Fibroblast of upper back skin (primary cell): ENCODE measurements around the gene CCHCR1.

Experiments
- DNase-seq: peaks from one replicate; pipeline ENCODE4 v3.0.0-alpha.2; 2013

Gene CCHCR1

DNA sequence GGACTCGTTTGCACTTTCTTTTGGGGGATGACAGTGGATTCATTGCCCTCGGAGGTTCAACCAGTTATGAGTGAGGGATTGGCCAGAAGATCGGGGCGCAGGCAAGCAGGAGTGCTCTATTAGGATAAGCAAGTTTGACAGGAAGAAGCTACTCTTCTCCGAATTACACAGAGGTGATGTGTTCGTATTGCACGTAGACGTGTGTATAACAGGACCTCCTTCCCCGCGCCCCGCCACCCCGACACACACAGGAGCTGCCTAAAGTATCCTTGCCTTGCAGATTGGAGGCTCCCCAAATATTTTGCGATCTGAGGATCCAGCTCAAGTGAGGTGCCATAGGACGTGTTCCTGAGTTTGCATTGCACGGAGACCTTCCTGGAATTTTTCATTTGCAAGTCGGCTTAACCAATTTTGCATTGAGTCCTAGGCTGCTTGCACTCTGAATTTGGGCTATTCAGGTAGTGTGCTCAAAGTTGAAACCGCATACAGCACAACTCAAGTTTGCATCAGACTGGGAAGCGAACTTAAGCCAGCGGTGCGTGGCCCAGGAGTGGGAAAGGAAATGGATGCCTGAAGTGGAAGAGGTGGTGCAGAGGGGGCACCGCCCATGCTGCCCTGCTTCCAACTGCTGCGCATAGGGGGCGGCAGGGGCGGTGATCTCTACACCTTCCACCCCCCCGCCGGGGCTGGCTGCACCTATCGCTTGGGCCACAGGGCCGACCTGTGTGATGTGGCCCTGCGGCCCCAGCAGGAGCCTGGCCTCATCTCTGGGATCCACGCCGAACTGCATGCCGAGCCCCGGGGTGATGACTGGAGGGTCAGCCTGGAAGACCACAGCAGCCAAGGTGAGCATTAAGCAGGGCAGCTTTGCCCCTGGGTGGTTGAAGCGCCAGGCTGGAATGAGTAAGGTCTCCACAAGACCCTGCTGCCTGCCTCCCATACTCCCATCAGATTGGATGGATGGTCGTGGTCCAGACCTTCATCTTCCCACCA lies 1.6 kb upstream of the CCHCR1 start:
- DNase-seq, result no peak

DNA sequence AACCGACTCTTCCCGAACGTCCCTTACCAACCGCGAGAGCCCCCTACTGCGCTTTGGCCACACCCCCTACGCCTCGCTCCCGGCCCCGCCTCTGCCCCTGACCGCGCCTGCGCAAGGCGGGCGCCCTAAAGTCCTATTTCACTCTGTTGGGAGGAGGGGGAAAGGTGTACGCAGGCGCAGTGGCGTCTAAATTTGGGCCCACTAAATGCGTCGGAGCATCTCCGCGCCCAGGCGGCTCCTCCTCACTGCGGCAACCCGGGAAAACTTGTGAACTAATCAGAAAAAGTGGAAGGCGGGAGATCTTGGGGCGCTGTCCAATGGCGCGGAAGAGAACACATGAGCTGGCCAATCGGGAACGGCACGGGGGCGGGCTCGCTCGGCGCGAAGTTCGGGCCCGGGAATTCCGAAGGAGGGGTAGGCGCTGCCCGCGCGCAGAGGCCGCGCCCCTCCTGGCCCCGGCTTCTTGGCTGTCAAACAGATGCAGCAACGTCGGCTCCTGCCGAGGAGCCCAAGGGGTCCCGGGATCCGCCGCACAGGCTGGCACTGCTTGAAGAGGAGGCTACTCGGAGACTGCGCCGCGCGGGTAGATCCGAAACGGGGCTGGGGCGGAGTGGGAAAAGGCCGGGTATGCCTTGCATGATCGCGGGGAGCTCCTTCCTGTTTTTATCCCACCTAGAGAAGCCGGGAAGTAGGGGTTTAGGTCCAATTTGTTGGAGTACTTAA lies 699 bp upstream of the CCHCR1 start, which contains the start of gene TCF19:
TSS of gene TCF19 (plus strand) at position 450 of the 723 bp plus-strand sequence. CDS start 881 bp downstream, outside the sequence.
- DNase-seq, result peak; percentile 100

GRCh38 chr6:31156641-31157040 lies 961 bp downstream of the CCHCR1 start:
- DNase-seq, result no peak

GRCh38 chr6:31154436-31154835 lies 3.2 kb downstream of the CCHCR1 start:
- DNase-seq, result no peak

GRCh38 chr6:31152781-31153180 lies 4.8 kb downstream of the CCHCR1 start:
- no peak for DNase-seq

DNA sequence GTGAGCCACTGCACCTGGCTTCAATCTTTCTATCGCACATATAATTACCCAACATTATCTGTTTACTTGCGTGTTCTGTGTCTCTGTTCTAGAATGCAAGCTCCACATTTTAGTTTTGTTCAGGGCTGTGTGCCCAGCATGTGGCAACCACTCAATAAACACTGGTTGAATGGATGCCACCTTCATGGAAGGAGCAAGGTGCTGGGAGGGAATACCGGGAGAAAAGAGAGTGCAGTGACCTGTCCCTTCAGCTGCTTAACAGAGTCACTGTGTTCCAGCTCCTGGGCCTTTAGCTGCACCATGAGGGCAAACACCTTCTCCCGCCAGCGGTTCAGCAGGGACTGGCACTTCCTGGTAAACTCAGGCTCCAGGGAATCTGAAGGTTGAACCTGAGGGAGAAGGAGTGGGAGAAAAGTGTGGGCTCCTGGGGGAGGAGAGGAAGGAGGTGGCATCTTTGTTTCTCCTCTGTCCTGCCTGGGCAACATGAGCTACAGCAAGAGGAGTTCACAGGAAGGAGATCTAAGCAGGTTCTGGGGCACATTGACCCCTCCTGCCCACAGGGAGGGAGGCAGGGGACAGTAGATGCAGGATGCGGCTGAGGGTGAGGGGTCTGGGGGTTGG lies 7.7 kb downstream of the CCHCR1 start:
- DNase-seq, result no peak

DNA sequence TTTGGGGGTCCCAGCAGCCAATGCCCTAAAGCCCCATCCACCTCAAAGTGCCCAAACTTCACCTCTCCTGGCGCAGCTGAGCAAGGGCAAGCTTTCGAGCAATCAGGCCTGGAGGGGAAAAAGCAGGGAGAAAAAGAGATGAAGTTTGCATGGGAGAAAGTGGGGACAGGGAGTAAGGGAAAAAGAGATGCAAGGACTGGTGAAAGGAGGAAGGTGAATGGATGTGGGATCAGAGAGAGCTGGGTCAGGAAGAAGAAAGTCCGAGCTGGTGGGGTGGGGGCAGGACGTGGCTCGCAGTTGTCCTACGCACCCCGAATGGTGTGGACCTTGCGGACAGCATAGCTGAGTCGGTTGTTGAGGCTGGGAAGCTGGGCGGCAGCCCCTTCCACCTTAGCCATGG lies 12.2 kb downstream of the CCHCR1 start:
- DNase-seq, result no peak

GRCh38 chr6:31144970-31145340 lies 12.6 kb downstream of the CCHCR1 start:
- no peak for DNase-seq

- DNase-seq, result no peak
Observed at GRCh38 chr6:31144296-31144969, 13.2 kb downstream of the CCHCR1 start.

GRCh38 chr6:31143148-31143547 lies 14.5 kb downstream of the CCHCR1 start:
- DNase-seq, result peak; percentile 85

DNA sequence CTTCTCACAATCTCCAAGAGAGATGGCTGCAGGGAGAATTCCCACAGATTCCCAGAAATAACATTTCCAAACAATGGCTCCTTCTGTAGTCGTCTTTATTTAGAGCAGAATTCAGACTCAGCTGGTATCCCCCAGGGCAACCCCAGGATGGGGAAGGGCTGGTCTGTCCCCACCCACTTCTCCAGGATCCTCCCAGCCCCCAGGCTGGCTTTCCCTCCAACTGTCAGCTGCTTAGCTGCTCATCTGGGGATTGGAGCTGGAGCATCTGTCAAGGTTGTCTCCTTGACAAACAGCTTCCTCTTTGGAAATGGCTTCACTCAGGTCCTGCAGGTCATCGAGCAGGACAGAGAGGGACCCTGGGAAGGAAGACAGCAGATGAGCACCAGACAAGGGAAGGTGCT lies 15.2 kb downstream of the CCHCR1 start:
- no peak for DNase-seq

- DNase-seq, result no peak
Observed at GRCh38 chr6:31140643-31141042, 17.0 kb downstream of the CCHCR1 start.

- peak; percentile 93 for DNase-seq
Observed at GRCh38 chr6:31139599-31139998, 18.0 kb downstream of the CCHCR1 start.

DNA sequence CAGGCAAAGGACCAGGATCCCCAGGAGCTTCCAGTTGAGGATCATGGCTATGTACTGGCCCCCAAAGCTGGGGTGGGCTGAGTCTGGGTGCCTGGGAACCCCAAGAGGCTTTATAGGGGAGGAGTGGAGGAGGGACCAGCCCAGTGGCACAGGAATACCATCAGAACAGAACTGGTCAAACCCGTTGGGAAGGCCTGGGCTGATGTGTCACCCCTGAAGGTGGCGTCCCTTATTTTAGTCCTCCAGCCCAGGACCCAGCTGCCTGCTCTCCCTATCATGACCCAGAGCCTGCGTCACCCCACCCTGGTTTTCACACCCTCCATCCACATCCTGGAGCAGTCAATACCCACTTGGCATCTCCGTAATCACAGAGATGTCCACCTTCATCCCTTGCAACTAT lies 18.6 kb downstream of the CCHCR1 start, which contains the start of gene PSORS1C2:
TSS of gene PSORS1C2 (minus strand) at position 85 of the 400 bp plus-strand sequence. CDS start at position 45, 40 bp downstream.
- no peak for DNase-seq

DNA sequence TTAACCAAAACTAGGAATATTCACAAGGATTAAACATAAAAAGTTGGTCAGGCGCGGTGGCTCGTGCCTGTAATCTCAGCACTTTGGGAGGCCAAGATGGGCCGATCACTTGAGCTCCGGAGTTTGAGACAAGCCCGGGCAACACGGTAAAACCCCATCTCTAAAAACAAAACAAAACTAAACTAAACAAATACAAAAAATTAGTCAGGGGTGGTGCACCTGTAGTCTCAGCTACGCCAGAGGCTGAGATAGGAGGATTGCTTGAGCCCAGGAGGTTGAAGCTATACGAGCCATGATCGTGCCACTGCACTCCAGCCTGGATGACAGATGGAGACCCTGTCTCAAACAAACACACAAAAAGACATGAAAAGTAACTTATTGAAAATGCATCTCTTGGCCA lies 21.9 kb downstream of the CCHCR1 start:
- no peak for DNase-seq

- DNase-seq, result no peak
Observed at GRCh38 chr6:31132806-31133205, 24.8 kb downstream of the CCHCR1 start.

DNA sequence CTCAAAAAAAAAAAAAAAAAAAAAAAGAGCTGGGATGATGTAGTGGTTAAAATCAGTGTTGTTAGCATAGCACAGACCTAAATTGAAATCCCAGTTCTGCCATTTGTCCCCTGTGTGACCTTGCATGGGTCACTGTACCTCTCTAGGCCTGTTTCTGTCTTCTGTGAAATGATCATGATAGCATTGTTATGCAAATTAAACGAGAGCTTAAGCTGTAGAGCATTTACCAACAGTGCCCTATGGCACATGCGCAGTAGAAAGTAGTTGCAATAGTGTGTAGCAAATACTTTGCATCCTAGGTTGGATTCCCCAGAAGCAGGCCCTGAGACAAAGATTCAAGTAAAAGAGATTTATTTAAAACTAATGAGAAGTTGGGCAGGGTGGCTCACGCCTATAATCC lies 26.0 kb downstream of the CCHCR1 start:
- DNase-seq, result no peak

- DNase-seq, result no peak
Observed at GRCh38 chr6:31130751-31131150, 26.9 kb downstream of the CCHCR1 start.

- DNase-seq, result no peak
Observed at GRCh38 chr6:31129130-31129529, 28.5 kb downstream of the CCHCR1 start.

GRCh38 chr6:31128093-31128676 lies 29.4 kb downstream of the CCHCR1 start:
- peak; percentile 36 for DNase-seq

- no peak for DNase-seq
Observed at GRCh38 chr6:31126396-31127175, 31.0 kb downstream of the CCHCR1 start.
